WERI-Rb-1 (cell line): ENCODE data around the gene CIBAR2.
A peak's percentile ranks its signal among the peaks of the same experiment; 100 is the strongest.

ENCODE experiments used
- DNase-seq: peaks from one replicate; pipeline ENCODE4 v3.0.0-alpha.2; 2020
- H3K27ac ChIP-seq: fragments of 250-450 bp; sonication (Bioruptor Pico); 2 replicates; pipeline ENCODE4 v1.5.1; 2020; ENCODE audit warnings: mild to moderate bottlenecking, moderate library complexity
- H3K27me3 ChIP-seq: fragments of 250-450 bp; sonication (Bioruptor Pico); 2 replicates; pipeline ENCODE4 v1.5.1; 2021; ENCODE audit warnings: mild to moderate bottlenecking, low read depth, moderate library complexity; ENCODE audit not compliant: insufficient read depth, severe bottlenecking
- H3K36me3 ChIP-seq: fragments of 250-450 bp; sonication (Bioruptor Pico); 2 replicates; pipeline ENCODE4 v1.5.1; 2020; ENCODE audit warnings: mild to moderate bottlenecking, moderate library complexity
- H3K4me3 ChIP-seq: 2 replicates; pipeline ENCODE4 v1.5.1; 2011; ENCODE audit warnings: low read depth, mild to moderate bottlenecking, control low read depth, low read length
- H3K9me3 ChIP-seq: fragments of 250-450 bp; sonication (Bioruptor Pico); 2 replicates; pipeline ENCODE4 v1.5.1; 2021; ENCODE audit warnings: mild to moderate bottlenecking, moderate library complexity; ENCODE audit not compliant: severe bottlenecking
- TF ChIP-seq, protein P1 (sequence below): IDR thresholded peaks from 2 replicates; pipeline ENCODE4 v1.5.1; 2011; ENCODE audit warnings: low read depth, mild to moderate bottlenecking, control low read depth, inconsistent platforms, low read length

CIBAR2 gene

DNA sequence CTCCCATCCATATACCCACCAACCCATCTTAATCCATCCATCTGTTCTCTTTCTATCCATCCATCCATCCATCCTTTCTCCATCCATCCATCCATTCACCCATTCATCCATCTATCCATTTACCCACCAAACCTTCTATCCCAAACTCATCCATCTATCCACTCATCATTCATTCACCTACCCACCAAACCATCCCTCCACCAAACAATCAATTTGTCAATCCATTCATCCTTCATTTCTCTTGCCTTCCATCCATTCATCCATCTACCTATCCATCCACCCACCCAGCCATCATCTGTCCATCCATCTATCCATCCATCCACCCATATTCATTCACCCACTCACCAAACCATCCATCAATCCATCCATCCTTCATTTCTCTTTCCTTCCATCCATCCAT is 44.6 kb upstream of the CIBAR2 start:
- Histone ChIP-seq H3K36me3 (no peaks in the 10 kb centered on the region), H3K27ac (no peak overlapping the region), H3K27me3 (no peaks in the 10 kb centered on the region), H3K4me3 (no peak overlapping the region), H3K9me3 (no peaks in the 10 kb centered on the region)
- TF ChIP-seq, protein P1, sequence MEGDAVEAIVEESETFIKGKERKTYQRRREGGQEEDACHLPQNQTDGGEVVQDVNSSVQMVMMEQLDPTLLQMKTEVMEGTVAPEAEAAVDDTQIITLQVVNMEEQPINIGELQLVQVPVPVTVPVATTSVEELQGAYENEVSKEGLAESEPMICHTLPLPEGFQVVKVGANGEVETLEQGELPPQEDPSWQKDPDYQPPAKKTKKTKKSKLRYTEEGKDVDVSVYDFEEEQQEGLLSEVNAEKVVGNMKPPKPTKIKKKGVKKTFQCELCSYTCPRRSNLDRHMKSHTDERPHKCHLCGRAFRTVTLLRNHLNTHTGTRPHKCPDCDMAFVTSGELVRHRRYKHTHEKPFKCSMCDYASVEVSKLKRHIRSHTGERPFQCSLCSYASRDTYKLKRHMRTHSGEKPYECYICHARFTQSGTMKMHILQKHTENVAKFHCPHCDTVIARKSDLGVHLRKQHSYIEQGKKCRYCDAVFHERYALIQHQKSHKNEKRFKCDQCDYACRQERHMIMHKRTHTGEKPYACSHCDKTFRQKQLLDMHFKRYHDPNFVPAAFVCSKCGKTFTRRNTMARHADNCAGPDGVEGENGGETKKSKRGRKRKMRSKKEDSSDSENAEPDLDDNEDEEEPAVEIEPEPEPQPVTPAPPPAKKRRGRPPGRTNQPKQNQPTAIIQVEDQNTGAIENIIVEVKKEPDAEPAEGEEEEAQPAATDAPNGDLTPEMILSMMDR = no peak
- DNase-seq = no peak

DNA sequence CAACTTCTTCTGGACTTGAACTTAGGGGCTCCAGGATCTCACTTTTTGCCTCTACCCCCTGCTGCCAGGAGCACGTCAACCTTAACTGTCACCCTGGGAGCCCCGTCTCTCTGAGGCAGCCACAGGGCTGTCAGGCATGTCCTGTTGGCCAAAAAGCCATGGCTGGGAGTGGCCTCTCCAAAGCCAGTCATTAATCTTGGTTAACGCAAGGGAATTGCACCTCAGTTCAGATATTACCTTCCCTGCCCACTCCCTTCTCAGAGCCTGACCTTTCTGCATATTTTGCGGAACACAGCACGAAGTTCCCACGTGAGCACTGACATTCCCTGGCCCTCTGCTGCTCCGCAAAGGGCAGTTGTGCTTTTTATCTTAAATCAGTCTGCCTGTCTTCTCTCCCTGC is 44.2 kb upstream of the CIBAR2 start:
- no peaks in the 10 kb centered on the region for H3K9me3 ChIP-seq
- DNase-seq = no peak
- TF ChIP-seq, protein P1 = no peak
- no peaks in the 10 kb centered on the region for H3K27me3 ChIP-seq
- no peak overlapping the region for H3K4me3 ChIP-seq
- H3K27ac ChIP-seq = peak overlapping the region; percentile 36; the same call in 1 of the 2 replicates
- H3K36me3 ChIP-seq = no peaks in the 10 kb centered on the region

DNA sequence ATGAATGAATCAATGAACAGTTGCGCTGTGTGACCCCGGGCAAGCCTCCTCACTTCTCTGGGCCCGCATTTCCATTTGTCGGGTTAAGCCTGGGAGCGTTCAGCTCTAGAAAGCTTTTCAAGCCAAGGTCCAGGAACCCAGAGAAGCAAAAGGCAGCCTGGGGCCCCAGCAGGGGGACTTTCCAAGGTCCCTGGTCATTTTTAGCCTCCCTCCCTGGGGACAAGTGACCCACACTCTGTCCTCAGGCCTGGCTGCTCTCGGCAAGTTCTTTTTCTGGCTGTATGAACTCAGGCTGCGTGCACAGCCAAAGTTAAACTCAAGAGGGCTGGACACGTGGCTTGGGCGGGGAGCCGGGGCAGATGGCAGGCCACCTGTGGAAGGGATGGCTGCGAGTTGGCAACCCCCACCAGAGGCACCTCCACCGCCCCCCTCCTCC is 41.4 kb upstream of the CIBAR2 start:
- TF ChIP-seq, protein P1 = no peak
- DNase-seq = peak; percentile 75
- Histone ChIP-seq H3K36me3 (no peaks in the 10 kb centered on the region), H3K27me3 (no peaks in the 10 kb centered on the region), H3K27ac (peak overlapping the region; percentile 86), H3K9me3 (no peaks in the 10 kb centered on the region), H3K4me3 (no peak overlapping the region)

DNA sequence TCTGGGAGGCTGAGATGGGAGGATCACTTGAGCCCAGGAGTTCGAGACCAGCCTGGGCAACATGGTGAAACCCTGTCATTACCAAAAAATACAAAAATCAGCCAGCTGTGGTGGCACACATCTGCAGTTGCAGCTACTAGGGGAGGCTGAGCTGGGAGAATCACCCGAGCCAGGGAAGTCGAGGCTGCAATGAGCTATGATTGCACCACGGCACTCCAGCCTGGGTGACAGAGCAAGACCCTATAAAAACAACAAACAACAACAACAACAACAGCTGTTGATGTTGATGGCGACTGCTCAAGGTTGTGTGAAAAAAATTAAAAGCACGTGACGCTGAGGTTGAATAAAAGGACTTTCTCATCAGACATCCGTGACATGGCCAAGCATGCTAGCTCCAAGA is 40.8 kb upstream of the CIBAR2 start:
- H3K36me3 ChIP-seq = no peaks in the 10 kb centered on the region
- no peak overlapping the region for H3K4me3 ChIP-seq
- no peak for DNase-seq
- TF ChIP-seq, protein P1 = no peak
- H3K27ac ChIP-seq = peak overlapping the region; percentile 86
- H3K9me3 ChIP-seq = no peaks in the 10 kb centered on the region
- H3K27me3 ChIP-seq = no peaks in the 10 kb centered on the region

DNA sequence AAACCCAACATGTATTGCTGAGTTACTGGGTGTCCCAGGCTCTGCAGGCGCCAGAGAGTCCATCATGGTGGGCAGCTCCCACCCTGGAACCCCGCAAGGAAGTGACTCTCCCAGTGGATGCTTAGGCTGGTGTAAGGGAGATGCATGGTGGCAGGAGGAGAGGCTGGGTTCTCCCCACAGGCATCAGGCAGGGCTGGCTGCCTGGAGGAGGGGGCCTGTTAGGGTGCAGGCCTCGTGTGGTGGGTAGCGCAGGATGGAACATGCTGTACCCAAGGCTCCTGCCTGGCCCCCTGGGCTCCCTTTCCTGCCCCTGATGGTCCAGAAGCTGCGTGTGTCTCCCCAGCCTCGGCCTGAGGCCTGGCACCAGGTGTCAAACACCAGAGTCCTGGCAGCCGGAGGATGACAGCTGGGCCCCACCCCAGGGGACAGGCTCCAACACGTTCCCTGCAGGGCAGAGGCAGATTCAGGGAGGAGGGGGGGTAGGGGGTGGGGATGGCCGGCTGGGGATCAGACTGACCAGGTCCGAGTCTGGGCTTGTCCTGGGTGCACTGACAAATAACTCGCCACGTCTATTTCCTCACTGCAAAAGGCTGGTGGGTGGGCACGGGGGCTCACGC is 40.2 kb upstream of the CIBAR2 start:
- Histone ChIP-seq H3K9me3 (no peaks in the 10 kb centered on the region), H3K27me3 (no peaks in the 10 kb centered on the region), H3K4me3 (no peak overlapping the region), H3K27ac (peak overlapping the region; percentile 86), H3K36me3 (no peaks in the 10 kb centered on the region)
- peak; percentile 80 for DNase-seq
- TF ChIP-seq, protein P1 = no peak
